G401.6 (cell line): ENCODE results near the gene PCDHGB1.
"Not testable (repeated sequence)": the region's sequence is repeated elsewhere in the genome, so short reads cannot be mapped to it uniquely, and the experiment has no call there.

Experiments used
- FAIRE-seq: peaks from 2 replicates; lab custom pipeline; 2012; peaks lifted over from hg19 to GRCh38; lab: Jason Lieb, UNC

PCDHGB1 gene

GRCh38 chr5:141346017-141346416, 3.9 kb upstream of the PCDHGB1 start:
- FAIRE-seq = not testable (repeated sequence)

GRCh38 chr5:141351591-141351990, 1.7 kb downstream of the PCDHGB1 start:
- FAIRE-seq = no peak

GRCh38 chr5:141354900-141355469, 5.1 kb downstream of the PCDHGB1 start, which contains the start of gene PCDHGA4:
Gene PCDHGA4 (plus strand): TSS chr5:141355021. CDS start chr5:141355108, 87 bp downstream.
- no peak for FAIRE-seq

- no peak for FAIRE-seq
These were observed 5.7 kb downstream of the PCDHGB1 start for GRCh38 chr5:141355641-141356040.

GRCh38 chr5:141356133-141356532, 6.2 kb downstream of the PCDHGB1 start:
- FAIRE-seq = no peak

GRCh38 chr5:141356950-141357349, 7.1 kb downstream of the PCDHGB1 start:
- FAIRE-seq = no peak

GRCh38 chr5:141359790-141360426, 10.0 kb downstream of the PCDHGB1 start, which contains the start of gene PCDHGB2:
Gene PCDHGB2 (plus strand): TSS chr5:141359994. CDS start chr5:141360136, 142 bp downstream.
- peak; percentile 47 for FAIRE-seq

GRCh38 chr5:141360685-141361084, 10.8 kb downstream of the PCDHGB1 start:
- no peak for FAIRE-seq

- no peak for FAIRE-seq
These were observed 12.8 kb downstream of the PCDHGB1 start for GRCh38 chr5:141362719-141363118.

GRCh38 chr5:141363952-141364660, 14.2 kb downstream of the PCDHGB1 start, which contains the start of gene PCDHGA5:
Gene PCDHGA5 (plus strand): TSS chr5:141364162. CDS start chr5:141364331, 169 bp downstream.
- no peak for FAIRE-seq

- FAIRE-seq = no peak
These were observed 16.4 kb downstream of the PCDHGB1 start for GRCh38 chr5:141366016-141366896.

GRCh38 chr5:141369994-141370848, 20.3 kb downstream of the PCDHGB1 start, which contains the start of gene PCDHGB3:
Gene PCDHGB3 (plus strand): TSS chr5:141370242. CDS start chr5:141370395, 153 bp downstream.
- FAIRE-seq = no peak

- no peak for FAIRE-seq
These were observed 21.9 kb downstream of the PCDHGB1 start for GRCh38 chr5:141371572-141372475.

- FAIRE-seq = no peak
These were observed 23.9 kb downstream of the PCDHGB1 start, which contains the start of gene PCDHGA6 for GRCh38 chr5:141373673-141374317. Gene PCDHGA6 (plus strand): TSS chr5:141373891. CDS start chr5:141374084, 193 bp downstream.

GRCh38 chr5:141374627-141375026, 24.7 kb downstream of the PCDHGB1 start:
- FAIRE-seq = no peak

- not testable (repeated sequence) for FAIRE-seq
These were observed 25.7 kb downstream of the PCDHGB1 start for GRCh38 chr5:141375444-141376155.

- no peak for FAIRE-seq
These were observed 32.8 kb downstream of the PCDHGB1 start, which contains the start of gene PCDHGA7 for GRCh38 chr5:141382469-141383294. Gene PCDHGA7 (plus strand): TSS chr5:141382742. CDS start chr5:141382900, 158 bp downstream.

GRCh38 chr5:141383345-141383744, 33.4 kb downstream of the PCDHGB1 start:
- FAIRE-seq = no peak
